NCI-H2196 treated with DMSO at 0.1 percent for 48 hours (cell line): Measurements from ENCODE around the gene GPR161.
"Not testable (repeated sequence)": the region's sequence is repeated elsewhere in the genome, so short reads cannot be mapped to it uniquely, and the experiment has no call there.

Experiments used
- DNase-seq: peaks from one replicate; lab custom pipeline; 2025; ENCODE audit not compliant: unreplicated experiment; lab: John Stamatoyannopoulos, UW

The GPR161 gene

GRCh38 chr1:168089326-168089978, 47.3 kb downstream of the GPR161 start:
- DNase-seq, result no peak

GRCh38 chr1:168088511-168089325, 48.0 kb downstream of the GPR161 start:
- DNase-seq, result no peak

GRCh38 chr1:168087696-168088095, 49.0 kb downstream of the GPR161 start:
- no peak for DNase-seq

- DNase-seq, result no peak
These were observed 50.3 kb downstream of the GPR161 start for GRCh38 chr1:168086438-168086837.

- DNase-seq, result no peak
These were observed 51.3 kb downstream of the GPR161 start for GRCh38 chr1:168085401-168085872.

GRCh38 chr1:168084396-168085231, 52.1 kb downstream of the GPR161 start:
- no peak for DNase-seq

- no peak for DNase-seq
These were observed 53.0 kb downstream of the GPR161 start for GRCh38 chr1:168083456-168084325.

- peak; percentile 53 for DNase-seq
These were observed 54.5 kb downstream of the GPR161 start for GRCh38 chr1:168082008-168082876.

GRCh38 chr1:168081373-168082007, 55.2 kb downstream of the GPR161 start:
- no peak for DNase-seq

- no peak for DNase-seq
These were observed 57.0 kb downstream of the GPR161 start for GRCh38 chr1:168079761-168080160.

GRCh38 chr1:168069384-168069783, 67.3 kb downstream of the GPR161 start:
- DNase-seq, result no peak

- no peak for DNase-seq
These were observed 71.2 kb downstream of the GPR161 start for GRCh38 chr1:168065506-168065905.

- DNase-seq, result no peak
These were observed 72.5 kb downstream of the GPR161 start for GRCh38 chr1:168064216-168064615.

GRCh38 chr1:168057921-168058320, 78.8 kb downstream of the GPR161 start:
- no peak for DNase-seq

- no peak for DNase-seq
These were observed 79.4 kb downstream of the GPR161 start for GRCh38 chr1:168057355-168057754.

GRCh38 chr1:168056152-168056551, 80.6 kb downstream of the GPR161 start:
- DNase-seq, result not testable (repeated sequence)

GRCh38 chr1:168054117-168054516, 82.6 kb downstream of the GPR161 start:
- no peak for DNase-seq

GRCh38 chr1:168053681-168054080, 83.0 kb downstream of the GPR161 start:
- no peak for DNase-seq

- DNase-seq, result no peak
These were observed 85.8 kb downstream of the GPR161 start for GRCh38 chr1:168050880-168051279.
